Measurements from ENCODE around the gene TAMALIN. TPM values are rescaled to one million over a fixed set of nuclear protein-coding genes. Genes with fewer than 3 reads are reported as not detected.

TAMALIN gene
- polyA plus RNA-seq (2012; ENCODE audit: insufficient read length, low read depth), result 42.1 TPM

- TF ChIP-seq POLR2AphosphoS5 (IDR thresholded peaks at IDR 0.05; ENCODE audit: low read depth, low read length) (peak; percentile 74), SIN3A (IDR thresholded peaks at IDR 0.05; ENCODE audit: borderline replicate concordance, insufficient read depth, low read length) (no peak)
These were observed at the start of gene TAMALIN for GRCh38 chr12:52006726-52007157. TAMALIN (plus strand) TSS chr12:52006946; CDS start chr12:52007020, 74 bp downstream.

DNA sequence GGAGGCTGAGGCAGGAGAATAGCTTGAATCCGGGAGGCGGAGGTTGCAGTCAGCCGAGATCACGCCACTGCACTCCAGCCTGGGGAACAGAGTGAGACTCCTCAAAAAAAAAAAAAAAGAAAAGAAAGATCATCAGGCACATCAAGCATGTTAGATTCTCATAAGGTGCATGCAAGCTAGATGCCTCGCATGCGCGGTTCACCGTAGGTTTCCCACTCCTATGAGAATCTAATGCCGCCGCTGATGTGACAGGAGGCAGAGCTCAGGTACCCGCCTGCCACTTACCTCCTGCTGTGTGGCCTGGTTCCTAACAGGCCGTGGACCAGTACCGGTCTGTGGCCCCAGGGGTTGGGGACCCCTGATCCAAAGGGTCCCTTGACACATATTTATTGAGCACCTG is 48.2 kb upstream of the TAMALIN start:
- TF ChIP-seq TAF1 (IDR thresholded peaks at IDR 0.05; ENCODE audit: borderline replicate concordance, insufficient read depth, low read length) (no peak), SIN3A (IDR thresholded peaks at IDR 0.05; ENCODE audit: borderline replicate concordance, insufficient read depth, low read length) (no peak), POLR2AphosphoS5 (IDR thresholded peaks at IDR 0.05; ENCODE audit: low read depth, low read length) (no peak), FOXP2 (optimal IDR thresholded peaks at IDR 0.05; ENCODE audit: borderline replicate concordance, extremely low read depth, extremely low read length, insufficient read depth) (no peak), REST (IDR thresholded peaks at IDR 0.05; ENCODE audit: insufficient read depth in 1 of 2, low read depth in 2 of 2, low read length in 2 of 2) (no peak)

- TF ChIP-seq POLR2AphosphoS5 (IDR thresholded peaks at IDR 0.05; ENCODE audit: low read depth, low read length) (no peak), FOXP2 (optimal IDR thresholded peaks at IDR 0.05; ENCODE audit: borderline replicate concordance, extremely low read depth, extremely low read length, insufficient read depth) (no peak)
These were observed 47.5 kb upstream of the TAMALIN start for GRCh38 chr12:51959211-51959610.

- TF ChIP-seq REST (IDR thresholded peaks at IDR 0.05; ENCODE audit: insufficient read depth in 1 of 2, low read depth in 2 of 2, low read length in 2 of 2) (no peak), FOXP2 (optimal IDR thresholded peaks at IDR 0.05; ENCODE audit: borderline replicate concordance, extremely low read depth, extremely low read length, insufficient read depth) (no peak), SIN3A (IDR thresholded peaks at IDR 0.05; ENCODE audit: borderline replicate concordance, insufficient read depth, low read length) (no peak), POLR2AphosphoS5 (IDR thresholded peaks at IDR 0.05; ENCODE audit: low read depth, low read length) (no peak), TAF1 (IDR thresholded peaks at IDR 0.05; ENCODE audit: borderline replicate concordance, insufficient read depth, low read length) (no peak)
These were observed 46.8 kb upstream of the TAMALIN start for GRCh38 chr12:51959921-51960320.

- TF ChIP-seq SIN3A (IDR thresholded peaks at IDR 0.05; ENCODE audit: borderline replicate concordance, insufficient read depth, low read length) (no peak), TAF1 (IDR thresholded peaks at IDR 0.05; ENCODE audit: borderline replicate concordance, insufficient read depth, low read length) (no peak), FOXP2 (optimal IDR thresholded peaks at IDR 0.05; ENCODE audit: borderline replicate concordance, extremely low read depth, extremely low read length, insufficient read depth) (no peak), REST (IDR thresholded peaks at IDR 0.05; ENCODE audit: insufficient read depth in 1 of 2, low read depth in 2 of 2, low read length in 2 of 2) (no peak), POLR2AphosphoS5 (IDR thresholded peaks at IDR 0.05; ENCODE audit: low read depth, low read length) (no peak)
These were observed 46.3 kb upstream of the TAMALIN start for GRCh38 chr12:51960488-51960887.

GRCh38 chr12:51960890-51961289 is 45.9 kb upstream of the TAMALIN start:
- no peak for TF ChIP-seq REST (IDR thresholded peaks at IDR 0.05; ENCODE audit: insufficient read depth in 1 of 2, low read depth in 2 of 2, low read length in 2 of 2)
- TF ChIP-seq TAF1 (IDR thresholded peaks at IDR 0.05; ENCODE audit: borderline replicate concordance, insufficient read depth, low read length), result no peak
- no peak for TF ChIP-seq FOXP2 (optimal IDR thresholded peaks at IDR 0.05; ENCODE audit: borderline replicate concordance, extremely low read depth, extremely low read length, insufficient read depth)
- no peak for TF ChIP-seq POLR2AphosphoS5 (IDR thresholded peaks at IDR 0.05; ENCODE audit: low read depth, low read length)
- TF ChIP-seq SIN3A (IDR thresholded peaks at IDR 0.05; ENCODE audit: borderline replicate concordance, insufficient read depth, low read length), result no peak
